Measurements from ENCODE around the gene PRSS36.
A peak's percentile ranks its signal among the peaks of the same experiment; 100 is the strongest.

PRSS36 gene

GRCh38 chr16:31111881-31112466 lies 37.9 kb downstream of the PRSS36 start:
- Histone ChIP-seq H3K4me2 (ENCODE audit: low read length) (no peak overlapping the region), H3K9ac (no peak overlapping the region), H2AFZ (no peak overlapping the region), H3K27ac (no peak overlapping the region), H3K36me3 (ENCODE audit: control insufficient read depth, insufficient read depth, low read length) (no peaks in the 10 kb centered on the region), H3K9me3 (ENCODE audit: control insufficient read depth, low read length) (no peaks in the 10 kb centered on the region), H3K4me1 (no peaks in the 10 kb centered on the region), H3K79me2 (peaks cover 3% of the 10 kb centered on the region), H3K4me3 (ENCODE audit: low read depth, low read length) (no peak overlapping the region), H3K27me3 (ENCODE audit: control insufficient read depth, insufficient read depth, low read length) (no peaks in the 10 kb centered on the region)
- TF ChIP-seq CTCF (IDR thresholded peaks at IDR 0.05) = no peak

- Histone ChIP-seq H3K36me3 (ENCODE audit: control insufficient read depth, insufficient read depth, low read length) (no peaks in the 10 kb centered on the region), H3K27ac (no peak overlapping the region), H3K9ac (no peak overlapping the region), H3K4me2 (ENCODE audit: low read length) (no peak overlapping the region), H3K4me3 (ENCODE audit: low read depth, low read length) (no peak overlapping the region), H3K27me3 (ENCODE audit: control insufficient read depth, insufficient read depth, low read length) (no peaks in the 10 kb centered on the region), H3K4me1 (peaks cover 3% of the 10 kb centered on the region), H2AFZ (no peak overlapping the region), H3K9me3 (ENCODE audit: control insufficient read depth, low read length) (no peaks in the 10 kb centered on the region), H3K79me2 (peaks cover 3% of the 10 kb centered on the region)
- TF ChIP-seq CTCF (IDR thresholded peaks at IDR 0.05) = no peak
These were observed 39.5 kb downstream of the PRSS36 start for GRCh38 chr16:31110106-31111034.

- no peak overlapping the region for H3K9ac ChIP-seq
- peaks cover 3% of the 10 kb centered on the region for H3K79me2 ChIP-seq
- no peaks in the 10 kb centered on the region for H3K27me3 ChIP-seq (ENCODE audit: control insufficient read depth, insufficient read depth, low read length)
- no peaks in the 10 kb centered on the region for H3K9me3 ChIP-seq (ENCODE audit: control insufficient read depth, low read length)
- TF ChIP-seq CTCF (IDR thresholded peaks at IDR 0.05) = no peak
- H2AFZ ChIP-seq = no peak overlapping the region
- H3K27ac ChIP-seq = no peak overlapping the region
- H3K4me1 ChIP-seq = peaks cover 3% of the 10 kb centered on the region
- H3K36me3 ChIP-seq (ENCODE audit: control insufficient read depth, insufficient read depth, low read length) = no peaks in the 10 kb centered on the region
- no peak overlapping the region for H3K4me2 ChIP-seq (ENCODE audit: low read length)
- no peak overlapping the region for H3K4me3 ChIP-seq (ENCODE audit: low read depth, low read length)
These were observed 40.2 kb downstream of the PRSS36 start for GRCh38 chr16:31109622-31110021.

- Histone ChIP-seq H3K9ac (no peak overlapping the region), H3K4me2 (ENCODE audit: low read length) (peak overlapping the region; percentile 74), H3K4me1 (peaks cover 3% of the 10 kb centered on the region), H3K4me3 (ENCODE audit: low read depth, low read length) (peak overlapping the region; percentile 85), H3K9me3 (ENCODE audit: control insufficient read depth, low read length) (no peaks in the 10 kb centered on the region), H3K36me3 (ENCODE audit: control insufficient read depth, insufficient read depth, low read length) (no peaks in the 10 kb centered on the region), H3K27ac (peak overlapping the region; percentile 53), H3K79me2 (peaks cover 3% of the 10 kb centered on the region), H2AFZ (peak overlapping the region; percentile 94), H3K27me3 (ENCODE audit: control insufficient read depth, insufficient read depth, low read length) (no peaks in the 10 kb centered on the region)
- no peak for TF ChIP-seq CTCF (IDR thresholded peaks at IDR 0.05)
These were observed 40.9 kb downstream of the PRSS36 start for GRCh38 chr16:31108794-31109558.

Data from parathyroid adenoma (tissue), 2 donors.